GM12865 (cell line): ENCODE data around the gene MVB12B.

Experiments
- DNase-seq: peaks from one replicate; pipeline ENCODE4 v3.0.0; 2010; ENCODE audit warnings: low read depth
- H3K4me3 ChIP-seq: 2 replicates; pipeline ENCODE4 v1.5.1; 2011; ENCODE audit warnings: mild to moderate bottlenecking, low read depth, low read length, control low read depth
- CTCF ChIP-seq: IDR thresholded peaks from 2 replicates; pipeline ENCODE4 v1.5.1; 2011; ENCODE audit warnings: low read length, control low read depth, low read depth, inconsistent platforms; ENCODE audit not compliant: insufficient read depth; ENCODE audit errors: missing control alignments

Gene MVB12B

DNA sequence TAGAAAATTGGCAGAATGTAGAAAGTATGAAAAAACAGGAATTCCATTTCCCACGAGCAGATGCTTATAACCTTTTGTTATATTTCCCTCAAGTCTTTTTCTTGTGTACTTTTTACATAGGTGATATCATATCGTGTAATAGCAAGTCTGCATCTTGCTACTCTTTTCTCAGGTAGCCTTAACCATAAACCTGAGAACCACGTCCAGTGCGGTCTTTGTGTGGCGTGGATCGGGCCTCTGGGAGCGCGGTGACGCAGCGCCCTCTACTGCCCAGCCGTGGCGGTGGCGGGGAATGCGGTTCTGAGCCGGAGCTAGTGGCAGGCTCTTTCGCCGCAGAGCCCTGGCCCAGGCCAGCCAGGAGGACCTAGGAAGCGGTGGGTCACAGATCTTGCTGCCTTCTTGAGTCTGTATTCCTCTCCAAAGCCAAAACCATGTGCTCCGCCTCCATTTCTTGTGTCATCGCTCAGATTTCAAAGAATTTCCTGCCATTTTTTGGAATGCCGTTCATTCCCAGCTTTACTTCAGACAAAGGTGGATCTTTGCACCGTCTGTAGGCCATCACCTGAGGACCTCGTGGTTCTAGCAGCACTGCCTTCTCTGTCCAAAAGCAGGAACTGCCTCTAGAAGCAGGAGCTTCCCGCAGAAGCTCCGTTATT, 71.9 kb downstream of the MVB12B start:
- H3K4me3 ChIP-seq, result no peak overlapping the region
- peak; percentile 66 for DNase-seq
- peak; percentile 93 for TF ChIP-seq CTCF

GRCh38 chr9:126399251-126399650, 72.6 kb downstream of the MVB12B start:
- DNase-seq, result no peak
- H3K4me3 ChIP-seq, result no peak overlapping the region
- TF ChIP-seq CTCF, result no peak

GRCh38 chr9:126399789-126400188, 73.2 kb downstream of the MVB12B start:
- DNase-seq, result no peak
- H3K4me3 ChIP-seq, result no peak overlapping the region
- TF ChIP-seq CTCF, result no peak

- no peak for TF ChIP-seq CTCF
- no peak overlapping the region for H3K4me3 ChIP-seq
- DNase-seq, result no peak
Measured at GRCh38 chr9:126400571-126400970, 73.9 kb downstream of the MVB12B start.

DNA sequence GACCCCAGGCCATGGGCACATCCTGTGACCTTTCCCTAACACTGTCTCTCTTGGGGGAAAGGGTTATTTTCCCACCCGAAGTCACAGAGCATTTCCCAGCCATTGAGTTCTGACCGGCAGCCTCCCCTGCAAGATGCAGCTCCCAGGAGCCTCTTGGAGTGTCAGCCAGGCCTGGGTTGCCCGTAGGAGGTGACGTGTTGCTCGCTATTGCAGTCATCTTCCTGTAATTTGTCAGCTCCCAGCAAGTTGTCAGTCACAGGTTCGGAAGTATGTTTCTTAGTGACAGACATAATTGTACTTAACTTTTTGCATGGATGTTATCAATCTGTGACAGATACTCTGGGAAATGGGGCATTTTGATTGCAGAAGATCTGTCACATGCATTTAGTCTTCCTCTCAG, 74.5 kb downstream of the MVB12B start:
- TF ChIP-seq CTCF, result no peak
- H3K4me3 ChIP-seq, result no peak overlapping the region
- no peak for DNase-seq

- no peak for TF ChIP-seq CTCF
Measured at GRCh38 chr9:126401581-126401980, 75.0 kb downstream of the MVB12B start.

GRCh38 chr9:126403397-126403796, 76.8 kb downstream of the MVB12B start:
- no peak overlapping the region for H3K4me3 ChIP-seq
- no peak for DNase-seq
- TF ChIP-seq CTCF, result no peak

More at GRCh38 chr9:126401581-126401980, 75.0 kb downstream of the MVB12B start:
- no peak for DNase-seq
- H3K4me3 ChIP-seq, result no peak overlapping the region
